Measurements from ENCODE around the gene CCSER2.

DNA sequence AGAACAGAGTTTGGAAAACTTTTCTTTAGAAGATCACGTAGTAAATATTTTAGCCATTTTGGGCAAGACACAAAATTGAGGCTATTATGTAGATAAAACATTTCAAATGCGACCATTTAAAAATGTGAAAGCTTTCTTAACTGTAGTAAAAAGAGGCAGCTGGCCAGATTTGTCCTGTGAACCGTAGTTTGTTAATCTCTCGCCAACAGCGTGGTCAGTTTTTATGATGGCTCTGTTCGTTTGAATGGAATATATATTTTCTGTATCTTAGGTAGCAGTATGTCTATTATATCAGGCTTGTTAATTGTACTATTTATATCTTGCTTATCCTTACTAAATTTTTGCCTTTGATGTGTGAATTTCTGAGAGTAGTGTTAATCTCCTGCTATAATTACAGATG is 124.9 kb downstream of the CCSER2 start:
- TF ChIP-seq, protein P1, sequence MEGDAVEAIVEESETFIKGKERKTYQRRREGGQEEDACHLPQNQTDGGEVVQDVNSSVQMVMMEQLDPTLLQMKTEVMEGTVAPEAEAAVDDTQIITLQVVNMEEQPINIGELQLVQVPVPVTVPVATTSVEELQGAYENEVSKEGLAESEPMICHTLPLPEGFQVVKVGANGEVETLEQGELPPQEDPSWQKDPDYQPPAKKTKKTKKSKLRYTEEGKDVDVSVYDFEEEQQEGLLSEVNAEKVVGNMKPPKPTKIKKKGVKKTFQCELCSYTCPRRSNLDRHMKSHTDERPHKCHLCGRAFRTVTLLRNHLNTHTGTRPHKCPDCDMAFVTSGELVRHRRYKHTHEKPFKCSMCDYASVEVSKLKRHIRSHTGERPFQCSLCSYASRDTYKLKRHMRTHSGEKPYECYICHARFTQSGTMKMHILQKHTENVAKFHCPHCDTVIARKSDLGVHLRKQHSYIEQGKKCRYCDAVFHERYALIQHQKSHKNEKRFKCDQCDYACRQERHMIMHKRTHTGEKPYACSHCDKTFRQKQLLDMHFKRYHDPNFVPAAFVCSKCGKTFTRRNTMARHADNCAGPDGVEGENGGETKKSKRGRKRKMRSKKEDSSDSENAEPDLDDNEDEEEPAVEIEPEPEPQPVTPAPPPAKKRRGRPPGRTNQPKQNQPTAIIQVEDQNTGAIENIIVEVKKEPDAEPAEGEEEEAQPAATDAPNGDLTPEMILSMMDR (IDR thresholded peaks at IDR 0.05), result no peak
- TF ChIP-seq POLR2A (IDR thresholded peaks at IDR 0.05), result no peak
- no peak for TF ChIP-seq EP300 (IDR thresholded peaks at IDR 0.05)

Measured in tibial nerve (tissue), 4 donors.